A549 treated with dexamethasone at 1 μM for 4 hours (cell line): Measurements from ENCODE around the gene MGAT5B. TPM values are rescaled to one million over a fixed set of nuclear protein-coding genes. Genes with fewer than 3 reads are reported as not detected.

Experiments
- total RNA-seq: library from RNA; stranded (reverse); fragments of 200-300 nt; extraction: Qiagen RNA extraction; gene quantifications from 5 replicates; pipeline ENCODE4 v1.2.3, GENCODE V29; 2022

Gene MGAT5B
- total RNA-seq = 13.7 to 21.3 TPM (median 20.9 TPM) in 5 replicates

GRCh38 chr17:76868176-76868668, at the start of gene MGAT5B:
Gene MGAT5B, plus strand, starts transcription at chr17:76868404. Its CDS starts 626 bp downstream, at chr17:76869030.

Other genes starting within 250 kb of the MGAT5B start
- gene ST6GALNAC1, start 224.6 kb upstream of the MGAT5B start, total RNA-seq = 0.14 to 0.75 TPM (median 0.52 TPM) in 5 replicates
- gene MXRA7, start 157.4 kb upstream of the MGAT5B start, total RNA-seq = 53.9 to 74.6 TPM (median 60.7 TPM) in 5 replicates
- 70.4 to 78.5 TPM (median 75.4 TPM) in 5 replicates for gene JMJD6, start 141.8 kb upstream of the MGAT5B start, total RNA-seq
- 52.5 to 59.2 TPM (median 55.7 TPM) in 5 replicates for gene METTL23, start 141.6 kb upstream of the MGAT5B start, total RNA-seq
- gene SRSF2, start 131.1 kb upstream of the MGAT5B start, total RNA-seq = 325 to 421 TPM (median 394 TPM) in 5 replicates
- 17.3 to 22.8 TPM (median 21.0 TPM) in 5 replicates for gene MFSD11, start 130.3 kb upstream of the MGAT5B start, total RNA-seq